HG03097 (cell line): ENCODE measurements around the gene NCKAP5L.

Source experiments
- ATAC-seq: cut with Tn5 transposase; IDR thresholded peaks from one replicate; pipeline ENCODE4 v1.9.1; 2021; ENCODE audit not compliant: unreplicated experiment, low FRiP score

NCKAP5L gene

DNA sequence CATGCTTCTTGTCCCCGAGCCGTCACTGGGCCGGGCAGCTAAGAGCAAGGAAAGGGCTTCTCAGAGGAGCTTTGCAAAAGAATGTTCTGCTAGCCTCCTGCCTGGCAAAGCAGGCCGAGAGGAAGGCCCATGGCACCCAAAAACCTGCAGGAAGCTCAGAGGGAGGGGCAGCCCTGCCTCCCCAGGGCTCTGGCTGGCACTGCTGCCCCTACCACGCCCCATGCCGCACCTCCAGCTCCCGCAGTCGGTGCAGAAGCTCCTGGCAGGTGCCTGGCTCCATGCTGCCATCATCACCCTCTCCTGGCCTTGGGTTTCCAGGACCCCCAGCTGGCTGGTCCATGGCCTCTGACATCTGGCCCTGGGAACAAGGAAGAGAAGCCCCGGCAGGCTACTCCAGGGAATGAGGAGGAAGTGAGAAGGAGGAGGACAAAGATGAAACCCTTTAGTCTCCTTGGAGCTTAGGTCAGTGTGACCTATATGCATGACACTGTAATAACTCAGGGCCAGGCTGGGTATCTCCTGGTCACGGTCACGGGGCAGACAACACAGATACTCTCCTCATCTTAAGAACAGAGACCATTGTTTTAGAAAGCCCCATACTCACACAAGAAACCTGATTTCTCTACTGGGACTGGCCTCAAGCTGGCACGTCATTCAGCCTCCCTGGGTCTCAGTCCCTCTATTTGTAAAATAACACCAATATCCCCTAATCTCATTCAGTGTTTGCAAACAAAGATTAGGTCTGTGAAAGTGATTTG is 24.3 kb downstream of the NCKAP5L start:
- ATAC-seq = no peak

GRCh38 chr12:49801141-49802063 is 26.8 kb downstream of the NCKAP5L start:
- no peak for ATAC-seq

DNA sequence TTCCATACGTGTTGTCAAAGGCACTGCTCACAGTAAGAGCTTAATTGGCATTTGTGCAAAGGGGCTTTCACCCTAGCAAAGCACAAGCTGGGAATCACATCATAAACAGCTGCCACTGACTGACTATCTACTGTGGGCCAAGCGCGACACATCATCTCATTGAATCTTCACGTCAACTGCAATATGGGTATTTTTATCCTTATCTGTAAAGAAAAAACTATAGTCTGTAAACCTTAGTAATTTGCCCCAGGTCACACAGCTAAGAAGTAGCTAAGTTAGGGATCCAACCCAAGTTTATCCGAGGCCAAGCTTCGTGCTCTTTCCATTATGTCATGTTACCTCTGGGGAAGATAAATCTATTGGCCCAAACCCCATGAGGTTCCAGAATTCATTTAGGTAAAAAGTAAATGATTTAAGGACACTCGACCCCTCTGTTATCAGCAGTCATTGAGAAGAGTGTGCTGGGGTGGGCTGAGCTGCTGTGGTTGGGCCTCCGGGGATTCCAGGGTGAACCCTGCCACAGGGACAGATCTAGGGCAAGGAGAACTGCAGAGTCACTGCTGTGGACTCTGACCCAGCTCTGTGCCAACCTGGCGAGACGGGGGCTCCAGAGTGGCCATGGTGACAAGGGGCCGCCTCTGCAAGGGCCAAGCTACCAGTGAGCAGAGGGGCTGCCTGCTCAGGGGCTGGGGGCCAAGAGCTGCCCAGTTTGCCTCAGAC is 27.6 kb downstream of the NCKAP5L start:
- ATAC-seq = no peak

DNA sequence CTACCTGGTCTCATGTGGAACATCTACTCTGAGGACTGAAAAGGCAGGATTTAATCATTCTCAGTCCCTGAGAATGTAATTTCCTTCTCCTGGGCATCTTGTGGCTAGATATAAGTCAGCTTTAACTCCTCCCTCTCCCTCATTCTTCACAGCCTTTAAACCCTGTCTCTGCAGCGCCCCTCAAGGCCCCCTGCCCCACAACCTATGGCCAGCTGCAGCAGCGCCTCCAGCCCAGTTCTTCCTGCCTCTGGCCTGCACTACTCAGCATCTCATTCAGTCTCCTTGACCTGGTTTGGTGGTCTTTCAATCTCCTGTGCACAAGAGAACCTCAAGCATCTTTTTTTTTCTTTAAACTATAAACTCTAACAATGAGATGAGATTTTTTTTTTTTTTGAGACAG is 29.3 kb downstream of the NCKAP5L start:
- ATAC-seq = no peak

GRCh38 chr12:49798248-49798647 is 30.0 kb downstream of the NCKAP5L start:
- ATAC-seq = no peak

DNA sequence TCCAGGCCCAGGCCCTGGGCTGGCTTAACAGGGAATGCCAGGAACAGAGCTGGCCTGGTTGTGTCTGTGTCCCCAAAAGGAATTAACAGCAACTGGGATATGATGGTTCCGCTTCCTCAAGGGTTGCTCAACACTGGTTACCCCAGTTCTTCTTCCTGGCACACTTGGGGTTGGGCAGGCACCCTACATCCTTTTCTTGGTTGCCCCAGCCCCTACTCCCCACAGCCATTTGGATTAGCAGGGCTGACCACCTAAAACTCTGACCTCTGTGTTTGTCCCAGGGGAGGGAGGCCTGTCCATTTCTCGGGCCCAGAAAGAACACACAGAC is 30.8 kb downstream of the NCKAP5L start:
- no peak for ATAC-seq

GRCh38 chr12:49796606-49797448 is 31.4 kb downstream of the NCKAP5L start:
- no peak for ATAC-seq

DNA sequence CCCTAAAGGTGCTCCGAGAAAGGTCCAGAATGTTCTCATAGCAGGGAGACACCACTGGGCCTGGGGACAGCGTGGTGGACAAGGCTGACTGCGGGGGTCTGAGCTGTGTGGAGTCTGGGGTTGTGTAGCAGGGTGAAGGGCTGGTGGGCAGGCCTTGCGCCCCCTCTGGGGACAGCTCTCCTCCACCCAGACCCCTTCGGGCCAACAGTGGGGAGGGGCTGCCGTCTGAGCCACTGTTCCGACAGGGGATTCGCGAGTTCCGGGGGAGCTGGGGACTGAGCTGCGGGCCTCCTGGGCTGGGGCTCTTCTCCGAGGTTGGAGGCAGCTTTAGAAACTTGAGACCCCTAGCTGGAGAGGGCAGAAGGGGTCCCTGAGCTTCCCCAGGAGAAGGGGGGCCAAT is 32.1 kb downstream of the NCKAP5L start:
- no peak for ATAC-seq

DNA sequence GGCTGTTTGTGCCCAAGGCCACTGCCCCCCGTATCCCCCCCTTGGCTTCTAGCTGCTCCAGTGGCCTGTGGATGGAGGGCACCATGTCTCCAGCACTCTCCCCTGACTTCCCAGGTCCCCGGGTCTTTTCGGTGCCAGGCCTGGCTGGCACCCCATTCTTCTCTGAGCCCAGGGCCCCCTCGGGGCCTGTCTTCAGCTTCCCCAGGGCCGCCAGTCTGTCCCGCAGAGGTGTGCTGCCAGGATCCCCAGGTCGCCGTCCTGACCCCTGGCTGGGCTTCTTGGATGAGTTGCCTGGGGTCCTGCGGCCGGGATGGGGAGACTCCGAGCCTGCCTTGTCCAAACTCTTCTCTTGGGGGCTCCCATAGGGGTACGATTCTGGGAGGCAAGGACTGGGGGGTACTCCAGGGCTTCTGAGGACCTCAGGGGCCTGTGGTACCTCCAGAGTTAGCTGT is 32.5 kb downstream of the NCKAP5L start:
- no peak for ATAC-seq

DNA sequence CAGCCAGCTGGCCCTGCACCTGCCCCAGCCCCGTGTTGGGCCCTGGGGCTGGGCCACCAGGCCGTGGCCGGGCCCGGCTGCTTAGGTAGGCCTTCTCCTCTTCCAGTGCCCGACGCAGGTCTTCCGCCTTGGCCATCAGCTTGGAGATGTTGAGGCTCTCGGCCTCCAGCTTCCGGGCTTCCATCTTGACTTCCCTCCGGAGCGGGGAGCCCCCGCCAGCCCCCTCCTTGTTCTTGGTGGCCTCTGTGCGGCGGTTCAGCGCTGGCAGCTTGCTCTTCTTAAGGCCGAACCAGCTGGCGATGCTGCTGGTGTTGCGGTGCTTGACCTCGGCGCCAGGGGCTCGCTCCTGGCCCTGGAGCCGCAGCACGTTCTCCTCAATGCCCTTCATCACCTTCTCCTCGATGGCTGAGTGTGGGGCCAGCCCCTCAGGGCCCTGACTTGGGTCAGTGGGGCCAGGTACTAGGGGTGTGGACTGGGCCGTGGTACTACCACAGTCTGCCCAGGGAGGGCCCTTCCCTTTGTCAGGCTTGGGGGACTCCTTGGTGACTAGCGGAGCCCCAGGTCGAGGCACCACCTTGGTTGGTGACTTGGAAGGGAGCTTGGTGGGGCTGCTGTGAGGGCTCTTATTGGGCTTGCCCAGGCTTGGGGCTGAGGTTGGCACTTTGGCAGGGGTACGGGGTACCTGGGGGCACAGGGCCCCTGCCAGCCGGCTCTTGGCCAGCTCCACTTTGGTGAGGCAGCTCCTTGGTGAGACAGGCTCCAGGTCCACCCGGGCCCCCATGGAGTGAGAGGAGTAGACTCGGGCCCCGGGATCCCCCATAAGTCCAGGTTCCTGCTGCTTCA is 33.2 kb downstream of the NCKAP5L start:
- no peak for ATAC-seq

- ATAC-seq = no peak
Measured at GRCh38 chr12:49794021-49794420, 34.2 kb downstream of the NCKAP5L start.

DNA sequence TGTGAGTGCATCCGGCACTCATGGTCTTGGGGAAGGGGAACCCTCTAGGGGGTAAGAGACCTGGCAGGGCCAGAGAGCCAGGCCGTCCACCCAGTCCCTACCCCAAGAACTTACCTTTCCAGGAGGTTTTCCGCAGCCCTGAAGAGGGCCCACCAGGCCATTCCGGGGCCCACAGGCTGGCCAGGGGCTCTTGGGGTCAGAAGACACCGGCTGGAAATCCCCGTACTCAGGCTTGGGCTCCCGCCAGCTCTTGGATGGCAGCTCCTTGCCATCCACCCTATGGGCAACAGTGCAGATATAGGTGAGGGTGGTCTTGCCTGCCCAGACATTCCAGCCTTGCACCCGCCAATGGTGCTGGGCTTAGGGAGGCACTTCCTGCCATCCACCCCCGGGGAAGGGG is 34.6 kb downstream of the NCKAP5L start:
- no peak for ATAC-seq

DNA sequence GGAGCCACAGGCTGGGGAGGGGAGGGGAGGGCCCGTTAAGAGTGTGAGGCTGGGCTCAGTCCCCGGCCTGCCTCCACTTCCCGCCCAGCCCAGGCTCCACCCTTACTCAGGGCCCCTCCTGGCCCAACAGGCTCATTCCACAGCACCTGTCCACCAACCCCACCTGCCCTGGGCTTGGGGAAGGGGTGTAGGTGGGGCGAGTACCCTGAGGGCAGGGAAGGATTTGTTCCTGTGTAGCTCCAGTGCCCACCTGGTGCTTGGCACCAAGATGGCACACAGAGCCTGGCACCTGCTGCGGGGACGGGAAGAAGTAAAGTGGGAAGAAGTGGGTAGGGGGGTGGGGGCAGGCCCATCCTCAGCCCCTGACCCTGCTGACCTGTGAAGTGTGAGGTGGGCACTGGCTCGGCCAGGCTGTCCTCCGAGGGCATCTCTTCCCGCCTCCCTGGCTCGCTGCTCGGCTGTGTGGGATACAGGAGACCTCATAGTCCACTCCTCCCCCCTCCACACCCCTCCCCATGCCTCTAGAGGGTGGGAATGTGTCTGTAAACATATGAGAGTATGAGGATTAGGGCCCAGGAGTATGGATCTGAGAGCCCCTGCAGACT is 35.1 kb downstream of the NCKAP5L start:
- no peak for ATAC-seq

- ATAC-seq = no peak
Measured at GRCh38 chr12:49792181-49792970, 35.8 kb downstream of the NCKAP5L start.

GRCh38 chr12:49791700-49792099 is 36.5 kb downstream of the NCKAP5L start:
- ATAC-seq = no peak

DNA sequence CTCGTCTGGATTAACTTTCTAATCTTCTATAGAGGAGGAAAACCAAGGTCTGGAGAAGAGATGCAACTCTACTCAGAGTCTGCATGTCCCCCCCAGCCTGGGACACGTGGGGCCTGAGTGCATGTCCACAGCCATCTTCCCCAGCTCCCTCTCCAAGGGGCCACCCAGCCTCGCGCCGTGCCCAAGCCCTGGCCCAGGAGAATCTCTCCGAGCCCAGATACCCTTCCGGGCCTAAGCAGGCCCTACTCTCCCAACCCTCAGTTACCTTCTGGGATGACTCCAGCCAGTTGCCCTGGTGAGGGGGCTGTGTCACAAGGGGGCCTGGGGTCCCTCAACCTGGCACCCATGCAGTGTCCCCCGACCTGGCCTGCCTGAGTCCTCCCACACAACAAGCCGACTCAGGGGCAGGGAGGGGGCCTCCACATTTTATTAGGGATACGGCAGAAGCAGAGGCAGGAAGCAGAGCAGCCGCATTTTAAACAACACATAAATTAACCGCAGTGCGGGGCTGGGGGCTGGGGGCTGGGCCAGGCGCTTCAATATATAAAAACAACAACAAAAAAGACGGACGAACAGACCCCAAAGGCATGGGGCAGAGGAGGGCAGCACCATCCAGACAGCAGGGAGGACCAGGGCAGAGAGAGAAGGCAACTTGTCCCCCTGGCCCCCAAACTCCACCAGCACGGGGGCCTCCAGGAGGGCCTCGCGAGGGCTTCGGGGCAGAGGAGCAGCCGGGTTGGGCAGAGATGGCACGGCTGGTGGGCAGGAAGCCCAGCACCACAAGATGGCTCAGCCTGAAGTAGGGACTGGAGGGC is 37.3 kb downstream of the NCKAP5L start:
- ATAC-seq = no peak

GRCh38 chr12:49789992-49790391 is 38.2 kb downstream of the NCKAP5L start:
- ATAC-seq = no peak
